HepG2 (cell line): ENCODE data around the gene MYO5B. TPM values are rescaled to one million over a fixed set of nuclear protein-coding genes. Genes with fewer than 3 reads are reported as not detected.

Source experiments
- ATAC-seq: fragments of 200-7000 bp; cut with Tn5 transposase; 3 replicates; pipeline ENCODE4 v1.9.1; 2020; ENCODE audit warnings: mild to moderate bottlenecking, moderate library complexity
- BruUV-seq: library from RNA; stranded (reverse); fragments of 400-500 nt; replicated peaks from 2 replicates; lab custom pipeline; 2021; lab: Mats Ljungman, UMichigan
- CTCF ChIA-PET: fragments of 300-600 bp; formaldehyde crosslinking; extraction: SDS; loops from one replicate; lab custom pipeline; 2021; ENCODE audit warnings: low total read pairs, inconsistent platforms, low intra/inter-chr PET ratio; lab: Yijun Ruan, JAX
- POLR2A ChIA-PET: fragments of 350-600 bp; sonication (Branson Sonifier 250); formaldehyde crosslinking; loops from one replicate; lab custom pipeline; 2020; ENCODE audit warnings: antibody characterized with exemption, inconsistent platforms; lab: Yijun Ruan, JAX
- DNase-seq: peaks from one replicate; pipeline ENCODE4 v3.0.0-alpha.2; 2015; ENCODE audit warnings: low spot score
- FAIRE-seq: peaks from 3 replicates; lab custom pipeline; 2011; peaks lifted over from hg19 to GRCh38; lab: Jason Lieb, UNC
- H2AFZ ChIP-seq: one replicate; pipeline ENCODE4 v1.6.1; 2011; ENCODE audit warnings: low read length, inconsistent platforms
- H3K27ac ChIP-seq: fragments of 300-600 bp; 3 replicates; pipeline ENCODE4 v1.8.0; 2011; ENCODE audit warnings: mixed run types, mild to moderate bottlenecking, mixed read lengths, low read length, inconsistent platforms; ENCODE audit not compliant: insufficient read depth; ENCODE audit errors: extremely low read length
- H3K27me3 ChIP-seq, 2 experiments: fragments of 200-600 bp in 1 of 2; 2 replicates in 1 of 2; 3 replicates in 1 of 2; pipeline versions ENCODE4 v1.6.0 to v1.8.0; 2011; ENCODE audit warnings: low read length in 2 of 2, mild to moderate bottlenecking in 2 of 2, moderate library complexity in 2 of 2, inconsistent platforms in 1 of 2; ENCODE audit not compliant: insufficient read depth in 2 of 2, control insufficient read depth in 1 of 2
- H3K36me3 ChIP-seq, 2 experiments: fragments of 200-600 bp in 1 of 2; replicated peaks in 1 of 2; 2 replicates in 1 of 2; 3 replicates in 1 of 2; pipeline versions ENCODE4 v1.5.1 to v1.8.0; 2011; ENCODE audit warnings: low read length in 2 of 2, inconsistent platforms in 1 of 2; ENCODE audit not compliant: insufficient read depth in 2 of 2, control insufficient read depth in 1 of 2
- H3K4me1 ChIP-seq: 2 replicates; pipeline ENCODE4 v1.5.1; 2012; ENCODE audit warnings: low read length, inconsistent platforms; ENCODE audit not compliant: insufficient read depth
- H3K4me2 ChIP-seq: 2 replicates; pipeline ENCODE4 v1.6.0; 2011; ENCODE audit warnings: low read depth, low read length, inconsistent platforms
- H3K4me3 ChIP-seq, 3 experiments: fragments of 200-600 bp in 1 of 3; sonication (generic), shearing (Covaris generic) in 1 of 3; replicated peaks in 1 of 3; 2 replicates each; pipeline ENCODE4 v1.5.1; 2011 to 2016; ENCODE audit warnings: low read length in 3 of 3, inconsistent platforms in 2 of 3, low read depth in 2 of 3, mild to moderate bottlenecking in 2 of 3, control low read depth in 1 of 3, mixed read lengths in 1 of 3; ENCODE audit not compliant: insufficient read depth in 1 of 3
- H3K79me2 ChIP-seq: one replicate; pipeline ENCODE4 v1.6.1; 2011; ENCODE audit warnings: low read length, inconsistent platforms; ENCODE audit not compliant: insufficient read depth
- H3K9ac ChIP-seq: 2 replicates; pipeline ENCODE4 v1.6.0; 2011; ENCODE audit warnings: mild to moderate bottlenecking, low read depth, low read length, inconsistent platforms; ENCODE audit not compliant: insufficient read depth
- H3K9me3 ChIP-seq: 2 replicates; pipeline ENCODE4 v1.5.1; 2012; ENCODE audit warnings: mild to moderate bottlenecking, low read length
- H4K20me1 ChIP-seq: 2 replicates; pipeline ENCODE4 v1.6.0; 2011; ENCODE audit warnings: inconsistent platforms, mild to moderate bottlenecking, low read length, moderate library complexity; ENCODE audit not compliant: insufficient read depth
- FIP1L1 ChIP-seq: fragments of 200-400 bp; formaldehyde crosslinking; IDR thresholded peaks from 2 replicates; pipeline ENCODE4 v1.6.1; 2018; ENCODE audit warnings: low read depth, mild to moderate bottlenecking, low read length, moderate library complexity, borderline replicate concordance; ENCODE audit not compliant: insufficient read depth
- FOXK2 ChIP-seq: fragments of 450-650 bp; IDR thresholded peaks from 2 replicates; pipeline ENCODE4 v1.6.1; 2016
- HNF4A ChIP-seq: sonication (generic); formaldehyde crosslinking; IDR thresholded peaks from 2 replicates; pipeline ENCODE4 v1.4.0; 2020; ENCODE audit warnings: missing genetic modification reagents
- PREB ChIP-seq: sonication (generic); formaldehyde crosslinking; IDR thresholded peaks from 2 replicates; pipeline ENCODE4 v1.4.0; 2020; ENCODE audit warnings: missing genetic modification reagents
- RCOR2 ChIP-seq: IDR thresholded peaks from 2 replicates; pipeline ENCODE4 v1.6.1; 2016; ENCODE audit warnings: missing biosample characterization, missing genetic modification reagents
- SOX13 ChIP-seq, 3 experiments: fragments of 450-650 bp in 1 of 3; sonication (generic) in 1 of 3; formaldehyde crosslinking in 1 of 3; IDR thresholded peaks in 2 of 3; conservative IDR thresholded peaks in 1 of 3; 2 replicates each; pipeline versions ENCODE4 v1.5.0 to v1.6.1; 2016 to 2020; ENCODE audit warnings: antibody characterized with exemption in 1 of 3, mild to moderate bottlenecking in 1 of 3, missing compliant biosample characterization in 1 of 3, missing genetic modification reagents in 1 of 3, moderate library complexity in 1 of 3
- SOX5 ChIP-seq: IDR thresholded peaks from 2 replicates; pipeline ENCODE4 v1.6.1; 2016; ENCODE audit warnings: borderline replicate concordance
- SOX6 ChIP-seq, 2 experiments: fragments of 450-650 bp in 1 of 2; sonication (generic) in 1 of 2; formaldehyde crosslinking in 1 of 2; IDR thresholded peaks; 2 replicates each; pipeline versions ENCODE4 v1.4.0 to v1.6.1; 2017 to 2020; ENCODE audit warnings: antibody characterized with exemption in 1 of 2, mild to moderate bottlenecking in 1 of 2, missing genetic modification reagents in 1 of 2
- ZHX1 ChIP-seq: sonication (generic); formaldehyde crosslinking; IDR thresholded peaks from 2 replicates; pipeline ENCODE4 v1.8.1; 2022; ENCODE audit warnings: low read depth, mild to moderate bottlenecking, missing genetic modification reagents
- ZNF362 ChIP-seq: sonication (generic); formaldehyde crosslinking; IDR thresholded peaks from 2 replicates; pipeline ENCODE4 v1.4.0; 2020; ENCODE audit warnings: missing genetic modification reagents, mild to moderate bottlenecking, borderline replicate concordance
- ZNF382 ChIP-seq: sonication (generic); formaldehyde crosslinking; IDR thresholded peaks from 2 replicates; pipeline ENCODE4 v1.5.0; 2020; ENCODE audit warnings: missing genetic modification reagents, mild to moderate bottlenecking, borderline replicate concordance
- WGBS: methylation state at CpG from one replicate; pipeline ENCODE4 v1.1.6; 2017; ENCODE audit warnings: low lambda C conversion rate; 5-methylcytosine and 5-hydroxymethylcytosine counted together
- in situ Hi-C: cut with HindIII; loops from 2 replicates; pipeline ENCODE4 v1.10.0; 2017; ENCODE audit warnings: low pct_unique_long_range_greater_than_20kb; ENCODE audit not compliant: extremely low pct_ligation_motif_present
- intact Hi-C: fragments of 100-400 bp; cut with micrococcal nuclease; formaldehyde crosslinking; loops from one replicate; pipeline ENCODE4 v1.10.0; 2022; ENCODE audit not compliant: unreplicated experiment
- polyA plus RNA-seq, 8 experiments: library from polyadenylated mRNA; depleted of rRNA in 3 of 8; stranded (reverse) in 7 of 8; unstranded in 1 of 8; fragments of >200 nt; fragmentation: Illumina TruSeq in 4 of 8; extraction: Trizol in 4 of 8; gene quantifications; 2 replicates each; pipeline versions ENCODE4 v1.2.1 to v1.2.3, GENCODE V29; 2011 to 2016; ENCODE audit warnings: low read depth in 4 of 8, missing spikeins in 1 of 8, mixed read lengths in 1 of 8; ENCODE audit not compliant: insufficient read depth in 1 of 8
- total RNA-seq, 5 experiments: library from RNA; depleted of rRNA; stranded (reverse); fragments of >200 nt; fragmentation: Illumina TruSeq; extraction: Trizol; gene quantifications; 2 replicates each; pipeline ENCODE4 v1.2.3, GENCODE V29; 2016; ENCODE audit warnings: low read depth in 1 of 5

Gene MYO5B
- total and polyA plus RNA-seq, 2 of the 13 experiments (the other 11 are each of a cell fraction or from before 2014, with no cell fraction given) = 13.1 to 24.0 TPM

GRCh38 chr18:50209311-50209710 lies 14.4 kb upstream of the MYO5B start:
- no peaks in the 10 kb centered on the region for H3K9me3 ChIP-seq
- H3K27ac ChIP-seq = no peak overlapping the region
- no peak overlapping the region for H2AFZ ChIP-seq
- TF ChIP-seq PREB (no peak), FOXK2 (no peak), FIP1L1 (no peak), RCOR2 (no peak), ZNF382 (no peak)
- ATAC-seq (no peak; the same call in 2 of the 3 replicates), FAIRE-seq (no peak), DNase-seq (no peak)
- WGBS = 18% methylated on average over 4 of the region's 4 CpGs
- CTCF ChIA-PET = no interaction called here
- in situ Hi-C loops (no loop called here), intact Hi-C loops (no loop called here)
- peak overlapping the region; percentile 57 for H3K4me2 ChIP-seq
- H3K9ac ChIP-seq = no peak overlapping the region
- no peaks in the 10 kb centered on the region; a peak in 1 of 5 replicates for H3K27me3 ChIP-seq
- no TSS peak for BruUV-seq
- H3K79me2 ChIP-seq = no peaks in the 10 kb centered on the region
- no peaks in the 10 kb centered on the region for H4K20me1 ChIP-seq
- POLR2A ChIA-PET = no interaction called here
- peak overlapping the region in 1 of 3 experiments; percentile 12; a peak in 1 of 6 replicates for H3K4me3 ChIP-seq
- no peaks in the 10 kb centered on the region for H3K36me3 ChIP-seq
- H3K4me1 ChIP-seq = peaks cover 29% of the 10 kb centered on the region

GRCh38 chr18:50207722-50208121 lies 12.8 kb upstream of the MYO5B start:
- WGBS = 10% methylated on average over 1 of the region's 1 CpG
- no peaks in the 10 kb centered on the region for H4K20me1 ChIP-seq
- ChIA-PET POLR2A (no interaction called here), CTCF (no interaction called here)
- in situ Hi-C loops = no loop called here
- no peak overlapping the region for H2AFZ ChIP-seq
- peaks cover 41% of the 10 kb centered on the region for H3K4me1 ChIP-seq
- no peaks in the 10 kb centered on the region for H3K9me3 ChIP-seq
- no peak overlapping the region for H3K4me3 ChIP-seq
- no TSS peak for BruUV-seq
- peak; percentile 31; the same call in 2 of the 3 replicates for ATAC-seq
- H3K4me2 ChIP-seq = no peak overlapping the region
- no peak overlapping the region for H3K9ac ChIP-seq
- DNase-seq = peak; percentile 61
- intact Hi-C loops = no loop called here
- H3K27me3 ChIP-seq = peaks cover 0 to 9% of the 10 kb centered on the region in 2 experiments; a peak in 2 of 5 replicates
- no peaks in the 10 kb centered on the region for H3K36me3 ChIP-seq
- FAIRE-seq = no peak
- H3K79me2 ChIP-seq = no peaks in the 10 kb centered on the region
- H3K27ac ChIP-seq = no peak overlapping the region
- TF ChIP-seq SOX6 (IDR thresholded peaks at IDR 0.05) = no peak
- TF ChIP-seq SOX6 (CRISPR knock-in tag; IDR thresholded peaks at IDR 0.05) = peak; percentile 35; the same call in 1 of the 2 replicates
- peak; percentile 23; the same call in 1 of the 2 replicates for TF ChIP-seq HNF4A (CRISPR knock-in tag)
- peak; percentile 37; the same call in 1 of the 2 replicates for TF ChIP-seq SOX13 (IDR thresholded peaks at IDR 0.05)
- peak in 1 of 2 experiments; percentile 86; a peak in 2 of 4 replicates for TF ChIP-seq SOX13 (CRISPR knock-in tag; conservative IDR thresholded peaks at IDR 0.05 in 1 of 2, IDR thresholded peaks at IDR 0.05 in 1 of 2)
- no peak for TF ChIP-seq ZHX1 (CRISPR knock-in tag)
- peak; percentile 58; the same call in 1 of the 2 replicates for TF ChIP-seq ZNF362 (CRISPR knock-in tag)
- TF ChIP-seq SOX5 (CRISPR knock-in tag) = peak; percentile 76; the same call in 1 of the 2 replicates
